Measurements from ENCODE around the gene CDC25B. TPM values are rescaled to one million over a fixed set of nuclear protein-coding genes. Genes with fewer than 3 reads are reported as not detected.

The CDC25B gene
- total and polyA plus RNA-seq, 2 of the 13 experiments (the other 11 are each of a cell fraction or from before 2014, with no cell fraction given) = 14.5 to 19.4 TPM

DNA sequence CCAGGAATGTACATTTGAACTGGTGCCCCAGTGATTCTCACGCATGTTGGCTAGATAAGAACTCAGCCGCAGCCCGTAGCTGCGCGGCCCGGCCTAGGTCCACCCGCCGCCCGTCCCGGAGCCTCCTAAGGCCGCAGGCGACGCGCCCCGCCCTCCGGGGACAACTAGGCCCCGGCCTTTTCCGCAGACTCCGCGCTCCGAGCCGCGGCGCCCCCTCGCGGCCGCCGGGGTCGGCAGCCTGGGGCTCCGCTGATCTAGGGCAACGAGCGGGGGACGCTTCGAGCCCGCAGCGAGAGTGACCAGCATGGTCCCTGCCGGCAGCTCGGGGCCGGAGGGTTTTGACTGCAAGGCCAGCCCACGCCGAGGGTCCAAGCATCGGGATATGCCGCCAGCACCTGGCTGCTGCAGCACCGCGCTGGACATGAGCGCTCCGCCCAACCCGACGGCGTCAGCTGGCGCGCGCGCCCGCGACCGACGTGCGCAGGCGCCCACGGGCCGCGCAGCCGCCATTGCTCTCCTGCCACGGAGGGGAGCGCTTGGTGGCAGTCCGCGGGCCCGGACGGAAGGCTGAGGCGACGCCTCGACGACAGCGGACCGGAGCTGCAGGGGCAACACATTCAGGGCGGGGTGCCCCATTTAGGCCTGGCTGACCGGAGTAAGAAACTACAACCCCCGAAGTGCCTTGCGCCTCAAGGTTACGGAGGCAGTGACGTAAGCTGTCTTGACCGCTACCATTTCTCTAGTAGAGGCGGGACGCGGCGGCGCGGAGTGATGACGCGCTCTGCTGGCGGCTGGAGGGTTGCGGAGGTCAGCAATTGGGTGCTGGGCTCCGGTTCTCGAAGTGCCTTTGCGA, 24.2 kb downstream of the CDC25B start, which contains the start of gene AP5S1 (continued):
- TF ChIP-seq SMAD1 (CRISPR knock-in tag; IDR thresholded peaks at IDR 0.05; ENCODE audit: borderline replicate concordance, low read depth) (peak; percentile 99; the same call in 1 of the 2 replicates), ZNF790 (CRISPR knock-in tag; IDR thresholded peaks at IDR 0.05; ENCODE audit: borderline replicate concordance) (peak; percentile 97), ZNF615 (CRISPR knock-in tag; IDR thresholded peaks at IDR 0.05; ENCODE audit: borderline replicate concordance) (peak; percentile 16; the same call in 1 of the 2 replicates), ZNF589 (CRISPR knock-in tag; conservative IDR thresholded peaks at IDR 0.05) (peak; percentile 95), JUND (CRISPR knock-in tag; IDR thresholded peaks at IDR 0.05) (peak; percentile 78; the same call in 1 of the 2 replicates), ZIK1 (CRISPR knock-in tag; IDR thresholded peaks at IDR 0.05; ENCODE audit: borderline replicate concordance, low read depth) (peak; percentile 98), ZNF883 (CRISPR knock-in tag; IDR thresholded peaks at IDR 0.05; ENCODE audit: not compliant biosample characterization) (peak; percentile 93), KDM2A (CRISPR knock-in tag; IDR thresholded peaks at IDR 0.05; ENCODE audit: borderline replicate concordance, low read depth) (peak; percentile 98), HMG20B (CRISPR knock-in tag; conservative IDR thresholded peaks at IDR 0.05) (peak; percentile 74; the same call in 1 of the 2 replicates), ZC3H13 (CRISPR knock-in tag; IDR thresholded peaks at IDR 0.05) (peak; percentile 97), ZFP62 (CRISPR knock-in tag; IDR thresholded peaks at IDR 0.05) (peak; percentile 96), ETV6 (CRISPR knock-in tag; conservative IDR thresholded peaks at IDR 0.05) (peak; percentile 98), ZNF616 (CRISPR knock-in tag; IDR thresholded peaks at IDR 0.05; ENCODE audit: low read depth) (peak; percentile 96; the same call in 1 of the 2 replicates), TSC22D2 (CRISPR knock-in tag; IDR thresholded peaks at IDR 0.05; ENCODE audit: borderline replicate concordance) (0 out of 2 replicates have a peak, but pooled peaks have one; percentile 88), GPN1 (CRISPR knock-in tag; IDR thresholded peaks at IDR 0.05; ENCODE audit: borderline replicate concordance) (peak; percentile 58; the same call in 1 of the 2 replicates), MIER2 (CRISPR knock-in tag; IDR thresholded peaks at IDR 0.05) (peak; percentile 45; the same call in 1 of the 2 replicates), ZBTB42 (CRISPR knock-in tag; IDR thresholded peaks at IDR 0.05) (peak; percentile 83), ZNF670 (CRISPR knock-in tag; IDR thresholded peaks at IDR 0.05; ENCODE audit: borderline replicate concordance) (peak; percentile 58; the same call in 1 of the 2 replicates)
- TF ChIP-seq, protein P1, sequence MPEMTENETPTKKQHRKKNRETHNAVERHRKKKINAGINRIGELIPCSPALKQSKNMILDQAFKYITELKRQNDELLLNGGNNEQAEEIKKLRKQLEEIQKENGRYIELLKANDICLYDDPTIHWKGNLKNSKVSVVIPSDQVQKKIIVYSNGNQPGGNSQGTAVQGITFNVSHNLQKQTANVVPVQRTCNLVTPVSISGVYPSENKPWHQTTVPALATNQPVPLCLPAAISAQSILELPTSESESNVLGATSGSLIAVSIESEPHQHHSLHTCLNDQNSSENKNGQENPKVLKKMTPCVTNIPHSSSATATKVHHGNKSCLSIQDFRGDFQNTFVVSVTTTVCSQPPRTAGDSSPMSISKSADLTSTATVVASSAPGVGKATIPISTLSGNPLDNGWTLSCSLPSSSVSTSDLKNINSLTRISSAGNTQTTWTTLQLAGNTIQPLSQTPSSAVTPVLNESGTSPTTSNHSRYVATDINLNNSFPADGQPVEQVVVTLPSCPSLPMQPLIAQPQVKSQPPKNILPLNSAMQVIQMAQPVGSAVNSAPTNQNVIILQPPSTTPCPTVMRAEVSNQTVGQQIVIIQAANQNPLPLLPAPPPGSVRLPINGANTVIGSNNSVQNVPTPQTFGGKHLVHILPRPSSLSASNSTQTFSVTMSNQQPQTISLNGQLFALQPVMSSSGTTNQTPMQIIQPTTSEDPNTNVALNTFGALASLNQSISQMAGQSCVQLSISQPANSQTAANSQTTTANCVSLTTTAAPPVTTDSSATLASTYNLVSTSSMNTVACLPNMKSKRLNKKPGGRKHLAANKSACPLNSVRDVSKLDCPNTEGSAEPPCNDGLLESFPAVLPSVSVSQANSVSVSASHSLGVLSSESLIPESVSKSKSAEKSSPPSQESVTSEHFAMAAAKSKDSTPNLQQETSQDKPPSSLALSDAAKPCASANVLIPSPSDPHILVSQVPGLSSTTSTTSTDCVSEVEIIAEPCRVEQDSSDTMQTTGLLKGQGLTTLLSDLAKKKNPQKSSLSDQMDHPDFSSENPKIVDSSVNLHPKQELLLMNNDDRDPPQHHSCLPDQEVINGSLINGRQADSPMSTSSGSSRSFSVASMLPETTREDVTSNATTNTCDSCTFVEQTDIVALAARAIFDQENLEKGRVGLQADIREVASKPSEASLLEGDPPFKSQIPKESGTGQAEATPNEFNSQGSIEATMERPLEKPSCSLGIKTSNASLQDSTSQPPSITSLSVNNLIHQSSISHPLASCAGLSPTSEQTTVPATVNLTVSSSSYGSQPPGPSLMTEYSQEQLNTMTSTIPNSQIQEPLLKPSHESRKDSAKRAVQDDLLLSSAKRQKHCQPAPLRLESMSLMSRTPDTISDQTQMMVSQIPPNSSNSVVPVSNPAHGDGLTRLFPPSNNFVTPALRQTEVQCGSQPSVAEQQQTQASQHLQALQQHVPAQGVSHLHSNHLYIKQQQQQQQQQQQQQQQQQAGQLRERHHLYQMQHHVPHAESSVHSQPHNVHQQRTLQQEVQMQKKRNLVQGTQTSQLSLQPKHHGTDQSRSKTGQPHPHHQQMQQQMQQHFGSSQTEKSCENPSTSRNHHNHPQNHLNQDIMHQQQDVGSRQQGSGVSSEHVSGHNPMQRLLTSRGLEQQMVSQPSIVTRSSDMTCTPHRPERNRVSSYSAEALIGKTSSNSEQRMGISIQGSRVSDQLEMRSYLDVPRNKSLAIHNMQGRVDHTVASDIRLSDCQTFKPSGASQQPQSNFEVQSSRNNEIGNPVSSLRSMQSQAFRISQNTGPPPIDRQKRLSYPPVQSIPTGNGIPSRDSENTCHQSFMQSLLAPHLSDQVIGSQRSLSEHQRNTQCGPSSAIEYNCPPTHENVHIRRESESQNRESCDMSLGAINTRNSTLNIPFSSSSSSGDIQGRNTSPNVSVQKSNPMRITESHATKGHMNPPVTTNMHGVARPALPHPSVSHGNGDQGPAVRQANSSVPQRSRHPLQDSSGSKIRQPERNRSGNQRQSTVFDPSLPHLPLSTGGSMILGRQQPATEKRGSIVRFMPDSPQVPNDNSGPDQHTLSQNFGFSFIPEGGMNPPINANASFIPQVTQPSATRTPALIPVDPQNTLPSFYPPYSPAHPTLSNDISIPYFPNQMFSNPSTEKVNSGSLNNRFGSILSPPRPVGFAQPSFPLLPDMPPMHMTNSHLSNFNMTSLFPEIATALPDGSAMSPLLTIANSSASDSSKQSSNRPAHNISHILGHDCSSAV (CRISPR knock-in tag; IDR thresholded peaks at IDR 0.05; ENCODE audit: borderline replicate concordance) = no peak
- TF ChIP-seq, protein P2, sequence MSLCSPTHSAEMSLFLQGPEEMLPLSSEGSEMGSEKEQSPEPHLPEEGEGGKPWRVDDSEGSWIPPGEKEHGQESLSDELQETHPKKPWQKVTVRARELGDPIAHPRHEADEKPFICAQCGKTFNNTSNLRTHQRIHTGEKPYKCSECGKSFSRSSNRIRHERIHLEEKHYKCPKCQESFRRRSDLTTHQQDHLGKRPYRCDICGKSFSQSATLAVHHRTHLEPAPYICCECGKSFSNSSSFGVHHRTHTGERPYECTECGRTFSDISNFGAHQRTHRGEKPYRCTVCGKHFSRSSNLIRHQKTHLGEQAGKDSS (CRISPR knock-in tag; IDR thresholded peaks at IDR 0.05; ENCODE audit: borderline replicate concordance, low read depth) = peak; percentile 84

All from HepG2 (cell line).